ENCODE data around the gene HDAC7.
"Not testable (repeated sequence)": the region's sequence is repeated elsewhere in the genome, so short reads cannot be mapped to it uniquely, and the experiment has no call there.

HDAC7 gene

GRCh38 chr12:47828008-47828975 is 8.6 kb upstream of the HDAC7 start:
- DNase-seq = no peak

- no peak for DNase-seq
Observed at GRCh38 chr12:47825173-47825639, 5.5 kb upstream of the HDAC7 start.

- DNase-seq = no peak
Observed at GRCh38 chr12:47824635-47825034, 4.9 kb upstream of the HDAC7 start.

- no peak for DNase-seq
Observed at GRCh38 chr12:47824198-47824597, 4.5 kb upstream of the HDAC7 start.

- no peak for DNase-seq
Observed at GRCh38 chr12:47823422-47824086, 3.9 kb upstream of the HDAC7 start.

GRCh38 chr12:47822863-47823262 is 3.2 kb upstream of the HDAC7 start:
- DNase-seq = no peak

- DNase-seq = no peak
Observed at GRCh38 chr12:47822401-47822800, 2.7 kb upstream of the HDAC7 start.

GRCh38 chr12:47821346-47821706 is 1.6 kb upstream of the HDAC7 start:
- DNase-seq = no peak

GRCh38 chr12:47820631-47821345 is 1.1 kb upstream of the HDAC7 start:
- no peak for DNase-seq

- no peak for DNase-seq
Observed at GRCh38 chr12:47819138-47819895, 386 bp downstream of the HDAC7 start.

- no peak for DNase-seq
Observed at GRCh38 chr12:47818467-47819137, 1.1 kb downstream of the HDAC7 start.

GRCh38 chr12:47818007-47818376 is 1.7 kb downstream of the HDAC7 start:
- DNase-seq = no peak

- no peak for DNase-seq
Observed at GRCh38 chr12:47817272-47818006, 2.3 kb downstream of the HDAC7 start.

GRCh38 chr12:47816403-47817271 is 3.1 kb downstream of the HDAC7 start:
- DNase-seq = no peak

GRCh38 chr12:47815447-47815846 is 4.3 kb downstream of the HDAC7 start:
- not testable (repeated sequence) for DNase-seq

GRCh38 chr12:47814539-47815170 is 5.0 kb downstream of the HDAC7 start:
- no peak for DNase-seq

- no peak for DNase-seq
Observed at GRCh38 chr12:47813511-47814196, 6.0 kb downstream of the HDAC7 start.

GRCh38 chr12:47812797-47813510 is 6.7 kb downstream of the HDAC7 start:
- no peak for DNase-seq
